HFFc6 (cell line): Measurements from ENCODE around the gene THAP3. TPM values are rescaled to one million over a fixed set of nuclear protein-coding genes. Genes with fewer than 3 reads are reported as not detected.
A peak's percentile ranks its signal among the peaks of the same experiment; 100 is the strongest.
"Not testable (repeated sequence)": the region's sequence is repeated elsewhere in the genome, so short reads cannot be mapped to it uniquely, and the experiment has no call there.

Source experiments
- DNase-seq: peaks from one replicate; pipeline ENCODE4 v3.0.0-alpha.2; 2018
- H3K27ac Mint-ChIP-seq: 2 replicates; pipeline ENCODE4 v1.8.0; 2020; ENCODE audit warnings: mild to moderate bottlenecking, mixed read lengths
- H3K27me3 Mint-ChIP-seq: 2 replicates; pipeline ENCODE4 v1.8.0; 2021; ENCODE audit warnings: mild to moderate bottlenecking, moderate library complexity, mixed read lengths; ENCODE audit not compliant: insufficient read depth
- H3K36me3 Mint-ChIP-seq: 2 replicates; pipeline ENCODE4 v1.8.0; 2021; ENCODE audit warnings: low read depth, mixed read lengths
- H3K4me1 Mint-ChIP-seq: 2 replicates; pipeline ENCODE4 v1.8.0; 2020; ENCODE audit warnings: low read depth, mixed read lengths
- H3K4me3 Mint-ChIP-seq: 2 replicates; pipeline ENCODE4 v1.8.0; 2020; ENCODE audit warnings: mild to moderate bottlenecking, moderate library complexity, mixed read lengths
- H3K9me3 Mint-ChIP-seq: 2 replicates; pipeline ENCODE4 v1.8.0; 2020; ENCODE audit warnings: mild to moderate bottlenecking, mixed read lengths
- total RNA-seq, 6 experiments: library from RNA; stranded (reverse); fragmentation: NEBNext Ultra II Directional; extraction: Animal tissue kit (Norgen Biotek cat#: 25700); gene quantifications; 2 replicates in 1 of 6; 3 replicates in 5 of 6; pipeline ENCODE4 v1.2.3, GENCODE V29; 2021
- TF ChIP-seq, protein P1 (sequence below): fragments of 200-600 bp; sonication (generic); IDR thresholded peaks from 2 replicates; pipeline ENCODE4 v1.5.0; 2021; ENCODE audit warnings: antibody characterized with exemption, mild to moderate bottlenecking

THAP3 gene
- total RNA-seq, 6 experiments from 2014 or later: 12.9 to 18.2 (median 16.2) TPM

DNA sequence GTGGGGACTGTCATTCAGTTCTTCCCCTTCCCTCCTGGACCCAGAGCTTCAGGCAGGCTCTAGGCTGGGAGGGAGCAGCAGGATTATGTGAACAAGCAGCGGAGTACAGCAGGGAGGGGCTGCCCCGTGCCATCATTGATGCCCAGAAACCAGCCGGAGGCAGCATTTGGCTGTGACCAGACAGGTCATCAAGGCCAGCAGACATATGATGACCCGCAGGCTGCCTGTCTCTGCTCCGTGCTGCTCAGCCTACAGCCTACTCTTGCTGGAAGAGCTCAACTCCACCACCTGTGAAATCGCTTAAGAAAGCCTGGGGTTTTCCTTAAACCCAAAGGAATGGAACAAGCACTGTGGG is 26.9 kb upstream of the THAP3 start:
- Mint-ChIP-seq H3K27me3 (no peaks in the 10 kb centered on the region), H3K9me3 (no peaks in the 10 kb centered on the region), H3K4me1 (peaks cover 16% of the 10 kb centered on the region), H3K4me3 (no peak overlapping the region), H3K36me3 (peaks cover 26% of the 10 kb centered on the region), H3K27ac (no peak overlapping the region)
- DNase-seq: no peak
- TF ChIP-seq, protein P1, sequence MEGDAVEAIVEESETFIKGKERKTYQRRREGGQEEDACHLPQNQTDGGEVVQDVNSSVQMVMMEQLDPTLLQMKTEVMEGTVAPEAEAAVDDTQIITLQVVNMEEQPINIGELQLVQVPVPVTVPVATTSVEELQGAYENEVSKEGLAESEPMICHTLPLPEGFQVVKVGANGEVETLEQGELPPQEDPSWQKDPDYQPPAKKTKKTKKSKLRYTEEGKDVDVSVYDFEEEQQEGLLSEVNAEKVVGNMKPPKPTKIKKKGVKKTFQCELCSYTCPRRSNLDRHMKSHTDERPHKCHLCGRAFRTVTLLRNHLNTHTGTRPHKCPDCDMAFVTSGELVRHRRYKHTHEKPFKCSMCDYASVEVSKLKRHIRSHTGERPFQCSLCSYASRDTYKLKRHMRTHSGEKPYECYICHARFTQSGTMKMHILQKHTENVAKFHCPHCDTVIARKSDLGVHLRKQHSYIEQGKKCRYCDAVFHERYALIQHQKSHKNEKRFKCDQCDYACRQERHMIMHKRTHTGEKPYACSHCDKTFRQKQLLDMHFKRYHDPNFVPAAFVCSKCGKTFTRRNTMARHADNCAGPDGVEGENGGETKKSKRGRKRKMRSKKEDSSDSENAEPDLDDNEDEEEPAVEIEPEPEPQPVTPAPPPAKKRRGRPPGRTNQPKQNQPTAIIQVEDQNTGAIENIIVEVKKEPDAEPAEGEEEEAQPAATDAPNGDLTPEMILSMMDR: no peak

DNA sequence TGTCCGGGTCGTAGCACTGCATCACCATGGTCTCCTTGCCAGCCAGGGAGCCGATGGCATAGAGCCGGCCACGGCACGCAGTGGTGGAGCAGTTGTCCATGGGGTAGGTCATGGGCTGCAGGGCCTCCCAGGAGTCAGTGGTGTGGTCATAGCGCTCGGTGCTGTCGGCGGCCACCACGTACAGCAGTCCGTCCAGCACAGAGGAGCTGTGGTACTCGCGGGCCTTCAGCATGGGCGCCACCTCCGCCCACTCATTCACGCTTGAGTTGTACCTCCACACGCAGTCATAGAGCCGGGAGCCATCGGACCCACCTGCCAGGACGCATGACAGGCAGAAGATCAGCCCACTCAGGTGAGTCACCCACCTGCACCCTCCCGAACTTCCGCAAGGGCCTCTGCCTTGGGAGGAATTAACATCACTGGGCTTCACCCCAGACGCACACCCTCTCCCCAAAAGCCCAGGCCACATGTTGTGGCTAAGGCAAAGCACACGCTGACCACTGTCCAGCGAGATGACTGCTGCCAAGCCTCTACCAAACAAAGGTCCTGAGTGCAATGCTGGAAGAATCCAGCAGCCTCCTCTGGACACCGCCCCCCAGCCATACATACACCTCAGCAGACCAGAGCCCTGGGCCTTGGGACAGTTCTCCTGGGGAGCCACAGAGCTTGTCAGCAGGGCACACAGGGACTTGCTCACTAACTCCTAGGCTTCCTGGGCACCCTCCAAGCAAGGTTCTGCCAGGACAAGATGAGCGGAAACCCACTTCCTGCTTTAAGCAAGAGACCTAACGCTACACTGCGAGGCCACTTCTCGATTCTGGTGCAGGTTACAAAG is 25.3 kb upstream of the THAP3 start:
- Mint-ChIP-seq H3K4me1 (peaks cover 28% of the 10 kb centered on the region), H3K36me3 (peaks cover 22% of the 10 kb centered on the region), H3K9me3 (no peaks in the 10 kb centered on the region), H3K4me3 (peak overlapping the region; percentile 49), H3K27ac (peak overlapping the region; percentile 46; the same call in 1 of the 2 replicates), H3K27me3 (peaks cover 2% of the 10 kb centered on the region; the same call in 1 of the 2 replicates)
- TF ChIP-seq, protein P1: no peak
- no peak for DNase-seq

DNA sequence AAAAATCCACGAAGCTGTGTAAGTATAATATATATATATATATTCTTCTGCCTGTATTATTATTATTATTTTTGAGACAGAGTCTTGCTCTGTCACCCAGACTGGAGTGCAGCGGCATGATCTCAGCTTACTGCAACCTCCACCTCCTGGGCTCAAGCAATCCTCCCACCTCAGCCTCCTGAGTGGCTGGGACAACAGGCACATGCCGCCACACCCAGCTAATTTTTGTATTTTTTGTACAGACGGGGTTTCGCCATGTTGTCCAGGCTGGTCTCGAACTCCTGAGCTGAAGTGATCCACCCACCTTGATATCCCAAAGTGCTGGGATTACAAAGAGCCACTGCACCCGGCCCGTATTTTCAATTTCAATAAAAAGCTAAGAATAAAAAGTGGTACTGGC is 24.7 kb upstream of the THAP3 start:
- not testable (repeated sequence) for H3K9me3 Mint-ChIP-seq, H3K27me3 Mint-ChIP-seq, DNase-seq
- Mint-ChIP-seq H3K36me3 (peaks cover 22% of the 10 kb centered on the region), H3K4me1 (peaks cover 33% of the 10 kb centered on the region), H3K4me3 (peak overlapping the region; percentile 96), H3K27ac (peak overlapping the region; percentile 97)

DNA sequence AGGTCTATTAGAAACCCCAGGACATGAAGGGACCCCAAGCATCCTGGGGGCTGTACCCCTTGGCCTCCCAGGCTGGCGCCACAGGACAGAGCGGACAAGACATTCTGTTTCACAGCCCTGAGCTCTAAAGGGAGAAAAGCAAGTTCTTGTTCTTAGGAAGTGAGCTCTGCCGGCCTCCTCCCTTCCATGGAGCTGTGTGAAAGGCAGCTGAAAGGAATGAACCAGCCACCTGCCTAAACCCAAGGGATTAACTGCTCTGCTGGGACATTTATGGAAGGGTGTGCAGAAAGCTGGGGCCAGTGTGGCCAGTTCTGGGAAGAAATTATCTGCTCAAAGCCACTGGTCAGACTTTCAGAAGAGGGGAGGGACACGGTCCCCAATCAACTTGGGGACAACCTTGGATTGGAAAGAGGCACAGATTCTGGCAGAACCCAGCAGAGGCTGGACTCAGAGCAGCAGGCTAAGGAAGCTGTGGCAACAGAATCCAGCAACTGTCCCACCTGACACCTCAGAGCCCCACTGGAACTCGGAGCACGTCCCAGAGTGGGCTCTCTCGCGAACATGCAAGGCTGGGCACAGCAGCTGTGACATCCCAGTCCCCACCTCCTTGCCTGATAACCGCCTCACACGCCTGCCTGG is 24.1 kb upstream of the THAP3 start:
- Mint-ChIP-seq H3K9me3 (no peaks in the 10 kb centered on the region), H3K4me1 (peaks cover 36% of the 10 kb centered on the region), H3K4me3 (peak overlapping the region; percentile 96), H3K36me3 (peaks cover 22% of the 10 kb centered on the region), H3K27ac (peak overlapping the region; percentile 97), H3K27me3 (peaks cover 2% of the 10 kb centered on the region; the same call in 1 of the 2 replicates)
- TF ChIP-seq, protein P1: no peak
- no peak for DNase-seq

DNA sequence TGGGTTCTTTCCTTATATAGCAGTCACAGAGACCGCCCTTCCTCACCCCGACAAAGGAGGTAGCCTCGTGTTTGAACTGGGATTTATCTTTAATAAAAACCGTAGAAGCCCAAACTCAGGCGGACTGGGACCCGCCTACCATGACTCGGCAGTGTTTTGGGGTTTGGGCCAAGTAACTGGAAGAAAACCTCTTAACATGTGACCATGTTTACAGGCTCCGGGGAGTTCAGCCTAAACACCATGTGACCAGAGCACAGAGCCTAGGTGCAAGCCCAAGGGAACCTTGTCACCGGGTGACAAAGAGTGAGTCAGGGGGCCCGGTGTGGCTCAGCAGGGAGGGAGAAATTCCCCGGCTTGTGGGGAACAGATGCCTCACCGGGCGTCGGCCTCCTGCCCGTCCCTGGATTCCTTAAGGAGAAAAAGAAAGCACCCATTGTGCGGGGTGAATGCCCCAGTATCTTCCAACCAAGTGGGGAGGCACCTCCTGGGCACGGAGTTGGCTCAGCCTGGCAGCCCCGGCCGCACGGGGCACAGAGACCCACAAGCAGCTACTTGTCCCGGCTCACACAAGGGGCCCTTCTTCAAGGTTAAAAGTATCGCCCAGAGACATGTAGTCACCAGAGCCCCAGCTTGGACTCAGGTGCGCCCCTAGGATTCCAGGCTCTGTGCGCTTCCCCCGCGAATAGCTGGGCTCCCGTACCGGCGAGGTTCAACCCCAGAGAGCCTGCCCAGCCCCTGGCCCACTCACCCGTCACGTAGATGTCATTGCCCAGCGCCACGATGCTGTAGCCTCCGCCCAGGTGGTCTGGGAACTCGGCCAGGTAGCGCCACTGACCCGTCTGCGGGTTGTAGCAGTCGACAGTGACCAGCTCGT is 23.4 kb upstream of the THAP3 start:
- H3K27ac Mint-ChIP-seq: peak overlapping the region; percentile 97
- H3K9me3 Mint-ChIP-seq: no peaks in the 10 kb centered on the region
- H3K4me3 Mint-ChIP-seq: peak overlapping the region; percentile 96
- peaks cover 36% of the 10 kb centered on the region for H3K4me1 Mint-ChIP-seq
- peak; percentile 96 for DNase-seq
- TF ChIP-seq, protein P1: no peak; the same call in 1 of the 2 replicates
- peaks cover 16% of the 10 kb centered on the region; the same call in 1 of the 2 replicates for H3K36me3 Mint-ChIP-seq
- peaks cover 2% of the 10 kb centered on the region; the same call in 1 of the 2 replicates for H3K27me3 Mint-ChIP-seq
